Measurements from ENCODE around the gene BAIAP2L1.

Gene BAIAP2L1

GRCh38 chr7:98257701-98258100 lies 143.2 kb downstream of the BAIAP2L1 start:
- Histone ChIP-seq H3K27ac (replicated peaks; ENCODE audit: low read length) (no peak overlapping the region), H2AFZ (ENCODE audit: low read length) (no peak overlapping the region), H3K27me3 (ENCODE audit: control insufficient read depth in 3 of 3, insufficient read depth in 3 of 3, low read depth in 1 of 3, low read length in 3 of 3) (no peaks in the 10 kb centered on the region), H3K4me2 (ENCODE audit: insufficient read depth, low read length, poor library complexity, severe bottlenecking) (no peak overlapping the region), H3K9me3 (replicated peaks in 1 of 2; ENCODE audit: control insufficient read depth in 2 of 2, insufficient read depth in 1 of 2, low read depth in 1 of 2, low read length in 2 of 2) (peaks cover 0 to 10% of the 10 kb centered on the region in 2 donors), H3K4me1 (ENCODE audit: control insufficient read depth in 2 of 2, insufficient read depth in 1 of 2, low read depth in 1 of 2, low read length in 2 of 2) (peaks cover 1 to 14% of the 10 kb centered on the region in 2 donors), H2BK15ac (ENCODE audit: low read length) (no peak overlapping the region), H2BK12ac (ENCODE audit: low read length) (no peak overlapping the region), H3K79me1 (ENCODE audit: low read depth, low read length) (peaks cover 2% of the 10 kb centered on the region), H4K8ac (ENCODE audit: low read depth, low read length) (no peak overlapping the region), H3K14ac (ENCODE audit: low read length) (no peak overlapping the region), H2BK120ac (ENCODE audit: low read depth, low read length) (no peak overlapping the region), H2AK5ac (ENCODE audit: low read depth, low read length) (no peak overlapping the region), H4K91ac (ENCODE audit: low read depth, low read length, poor library complexity) (no peak overlapping the region), H3K18ac (ENCODE audit: low read length) (no peak overlapping the region), H2BK5ac (ENCODE audit: low read length) (no peak overlapping the region), H3K36me3 (replicated peaks in 1 of 2; ENCODE audit: control insufficient read depth in 2 of 2, insufficient read depth in 2 of 2, low read length in 2 of 2) (peaks cover 8 to 40% of the 10 kb centered on the region in 2 donors), H3K4me3 (ENCODE audit: low read length in 2 of 2) (no peak overlapping the region), H3K4ac (ENCODE audit: low read length) (no peak overlapping the region), H3K23ac (ENCODE audit: low read depth, low read length, poor library complexity) (no peak overlapping the region), H3K9ac (ENCODE audit: low read depth, low read length, poor library complexity) (no peak overlapping the region)
- WGBS, 2 donors (ENCODE audit: extremely low coverage in 2 of 2, insufficient read length in 2 of 2, insufficient replicate concordance in 1 of 2): no CpG with 5 or more reads among the region's 6 CpGs
- no peak for DNase-seq (ENCODE audit: low spot score)

- Histone ChIP-seq H2BK5ac (ENCODE audit: low read length) (no peak overlapping the region), H3K18ac (ENCODE audit: low read length) (no peak overlapping the region), H2BK15ac (ENCODE audit: low read length) (no peak overlapping the region), H2BK12ac (ENCODE audit: low read length) (no peak overlapping the region), H3K23ac (ENCODE audit: low read depth, low read length, poor library complexity) (no peak overlapping the region), H4K91ac (ENCODE audit: low read depth, low read length, poor library complexity) (no peak overlapping the region), H3K4me3 (ENCODE audit: low read length in 2 of 2) (no peak overlapping the region), H2BK120ac (ENCODE audit: low read depth, low read length) (no peak overlapping the region), H3K36me3 (replicated peaks in 1 of 2; ENCODE audit: control insufficient read depth in 2 of 2, insufficient read depth in 2 of 2, low read length in 2 of 2) (peaks cover 5 to 35% of the 10 kb centered on the region in 2 donors), H3K9me3 (replicated peaks in 1 of 2; ENCODE audit: control insufficient read depth in 2 of 2, insufficient read depth in 1 of 2, low read depth in 1 of 2, low read length in 2 of 2) (peaks cover 0 to 7% of the 10 kb centered on the region in 2 donors), H3K4ac (ENCODE audit: low read length) (no peak overlapping the region), H4K8ac (ENCODE audit: low read depth, low read length) (no peak overlapping the region), H3K4me1 (ENCODE audit: control insufficient read depth in 2 of 2, insufficient read depth in 1 of 2, low read depth in 1 of 2, low read length in 2 of 2) (peaks cover 3 to 15% of the 10 kb centered on the region in 2 donors), H3K4me2 (ENCODE audit: insufficient read depth, low read length, poor library complexity, severe bottlenecking) (no peak overlapping the region), H2AFZ (ENCODE audit: low read length) (no peak overlapping the region), H3K9ac (ENCODE audit: low read depth, low read length, poor library complexity) (no peak overlapping the region), H2AK5ac (ENCODE audit: low read depth, low read length) (no peak overlapping the region), H3K14ac (ENCODE audit: low read length) (no peak overlapping the region), H3K79me1 (ENCODE audit: low read depth, low read length) (peaks cover 9% of the 10 kb centered on the region), H3K27ac (replicated peaks; ENCODE audit: low read length) (no peak overlapping the region), H3K27me3 (ENCODE audit: control insufficient read depth in 3 of 3, insufficient read depth in 3 of 3, low read depth in 1 of 3, low read length in 3 of 3) (no peaks in the 10 kb centered on the region)
- no peak for DNase-seq (ENCODE audit: low spot score)
- no CpG with 5 or more reads among the region's 7 CpGs for WGBS, 2 donors (ENCODE audit: extremely low coverage in 2 of 2, insufficient read length in 2 of 2, insufficient replicate concordance in 1 of 2)
These were observed 144.5 kb downstream of the BAIAP2L1 start for GRCh38 chr7:98256431-98256830.

DNA sequence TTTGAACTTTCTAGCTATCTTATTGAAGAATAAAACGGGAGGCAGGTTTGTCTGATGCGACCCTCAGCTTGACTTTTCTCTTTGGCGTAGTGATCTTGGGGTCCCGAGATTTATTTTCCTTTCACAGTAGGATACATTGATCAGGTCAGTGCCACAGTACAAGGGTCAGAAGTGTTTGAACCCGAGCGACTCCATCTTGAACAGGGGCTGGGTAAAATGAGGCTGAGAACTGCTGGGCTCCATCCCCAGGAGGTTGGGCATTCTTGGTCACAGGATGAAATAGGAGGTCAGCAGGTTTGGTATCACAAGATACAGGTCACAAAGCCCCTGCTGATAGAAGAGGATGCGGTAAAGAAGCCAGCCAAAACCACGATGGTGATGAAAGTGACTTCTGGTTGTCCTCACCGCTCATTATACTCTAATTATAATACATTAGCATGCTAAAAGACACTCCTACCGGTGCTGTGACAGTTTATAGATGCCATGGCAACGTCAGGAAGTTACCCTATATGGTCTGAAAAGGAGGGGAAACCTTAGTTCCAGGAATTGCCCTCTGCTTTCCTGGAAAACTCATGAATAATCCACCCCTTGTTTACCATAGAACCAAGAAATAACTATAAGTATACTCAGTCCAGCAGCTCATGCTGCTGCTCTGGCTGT lies 145.8 kb downstream of the BAIAP2L1 start:
- Histone ChIP-seq H3K36me3 (replicated peaks in 1 of 2; ENCODE audit: control insufficient read depth in 2 of 2, insufficient read depth in 2 of 2, low read length in 2 of 2) (peaks cover 3 to 21% of the 10 kb centered on the region in 2 donors), H3K4me1 (ENCODE audit: control insufficient read depth in 2 of 2, insufficient read depth in 1 of 2, low read depth in 1 of 2, low read length in 2 of 2) (peaks cover 6 to 21% of the 10 kb centered on the region in 2 donors), H3K18ac (ENCODE audit: low read length) (no peak overlapping the region), H3K4me3 (ENCODE audit: low read length in 2 of 2) (no peak overlapping the region), H2AFZ (ENCODE audit: low read length) (peak overlapping the region; percentile 13), H3K27ac (replicated peaks; ENCODE audit: low read length) (no peak overlapping the region), H3K14ac (ENCODE audit: low read length) (no peak overlapping the region), H3K79me1 (ENCODE audit: low read depth, low read length) (peaks cover 9% of the 10 kb centered on the region), H3K23ac (ENCODE audit: low read depth, low read length, poor library complexity) (no peak overlapping the region), H2BK12ac (ENCODE audit: low read length) (no peak overlapping the region), H3K9me3 (replicated peaks in 1 of 2; ENCODE audit: control insufficient read depth in 2 of 2, insufficient read depth in 1 of 2, low read depth in 1 of 2, low read length in 2 of 2) (no peaks in the 10 kb centered on the region), H4K91ac (ENCODE audit: low read depth, low read length, poor library complexity) (no peak overlapping the region), H2BK5ac (ENCODE audit: low read length) (no peak overlapping the region), H2BK120ac (ENCODE audit: low read depth, low read length) (no peak overlapping the region), H2BK15ac (ENCODE audit: low read length) (no peak overlapping the region), H3K27me3 (ENCODE audit: control insufficient read depth in 3 of 3, insufficient read depth in 3 of 3, low read depth in 1 of 3, low read length in 3 of 3) (peaks cover 0 to 1% (median 0%) of the 10 kb centered on the region in 3 experiments), H3K4me2 (ENCODE audit: insufficient read depth, low read length, poor library complexity, severe bottlenecking) (no peak overlapping the region), H3K4ac (ENCODE audit: low read length) (no peak overlapping the region), H2AK5ac (ENCODE audit: low read depth, low read length) (no peak overlapping the region), H3K9ac (ENCODE audit: low read depth, low read length, poor library complexity) (no peak overlapping the region), H4K8ac (ENCODE audit: low read depth, low read length) (no peak overlapping the region)
- no CpG with 5 or more reads among the region's 11 CpGs for WGBS, 2 donors (ENCODE audit: extremely low coverage in 2 of 2, insufficient read length in 2 of 2, insufficient replicate concordance in 1 of 2)
- DNase-seq (ENCODE audit: low spot score): no peak

DNA sequence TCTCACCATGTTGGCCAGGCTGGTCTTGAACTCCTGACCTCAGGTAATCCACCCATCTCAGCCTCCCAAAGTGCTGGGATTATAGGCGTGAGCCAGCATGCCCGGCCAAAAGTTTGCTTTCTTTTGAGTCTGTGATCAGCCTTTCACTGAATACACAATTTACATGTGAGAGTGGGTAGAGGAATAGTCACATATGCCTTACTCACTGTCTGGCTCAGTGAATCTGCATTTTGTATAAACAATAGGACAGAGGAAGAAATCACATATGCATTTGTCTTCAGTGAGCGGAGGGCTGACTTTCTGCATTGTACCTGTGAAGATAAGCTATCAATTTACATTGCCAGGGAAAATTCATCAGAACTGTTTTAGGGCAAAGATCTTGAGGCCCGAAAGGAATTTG lies 146.4 kb downstream of the BAIAP2L1 start:
- Histone ChIP-seq H2BK12ac (ENCODE audit: low read length) (no peak overlapping the region), H3K79me1 (ENCODE audit: low read depth, low read length) (peaks cover 9% of the 10 kb centered on the region), H3K4ac (ENCODE audit: low read length) (no peak overlapping the region), H3K14ac (ENCODE audit: low read length) (no peak overlapping the region), H4K8ac (ENCODE audit: low read depth, low read length) (no peak overlapping the region), H3K18ac (ENCODE audit: low read length) (no peak overlapping the region), H3K4me1 (ENCODE audit: control insufficient read depth in 2 of 2, insufficient read depth in 1 of 2, low read depth in 1 of 2, low read length in 2 of 2) (peaks cover 6 to 21% of the 10 kb centered on the region in 2 donors), H3K36me3 (replicated peaks in 1 of 2; ENCODE audit: control insufficient read depth in 2 of 2, insufficient read depth in 2 of 2, low read length in 2 of 2) (peaks cover 3 to 20% of the 10 kb centered on the region in 2 donors), H3K9ac (ENCODE audit: low read depth, low read length, poor library complexity) (no peak overlapping the region), H3K23ac (ENCODE audit: low read depth, low read length, poor library complexity) (no peak overlapping the region), H3K27me3 (ENCODE audit: control insufficient read depth in 3 of 3, insufficient read depth in 3 of 3, low read depth in 1 of 3, low read length in 3 of 3) (peaks cover 0 to 1% (median 0%) of the 10 kb centered on the region in 3 experiments), H2AK5ac (ENCODE audit: low read depth, low read length) (no peak overlapping the region), H2AFZ (ENCODE audit: low read length) (no peak overlapping the region), H3K4me2 (ENCODE audit: insufficient read depth, low read length, poor library complexity, severe bottlenecking) (no peak overlapping the region), H3K9me3 (replicated peaks in 1 of 2; ENCODE audit: control insufficient read depth in 2 of 2, insufficient read depth in 1 of 2, low read depth in 1 of 2, low read length in 2 of 2) (no peaks in the 10 kb centered on the region), H3K27ac (replicated peaks; ENCODE audit: low read length) (no peak overlapping the region), H2BK5ac (ENCODE audit: low read length) (no peak overlapping the region), H2BK15ac (ENCODE audit: low read length) (no peak overlapping the region), H2BK120ac (ENCODE audit: low read depth, low read length) (no peak overlapping the region), H4K91ac (ENCODE audit: low read depth, low read length, poor library complexity) (no peak overlapping the region), H3K4me3 (ENCODE audit: low read length in 2 of 2) (no peak overlapping the region)
- no CpG with 5 or more reads among the region's 4 CpGs for WGBS, 2 donors (ENCODE audit: extremely low coverage in 2 of 2, insufficient read length in 2 of 2, insufficient replicate concordance in 1 of 2)
- DNase-seq (ENCODE audit: low spot score): no peak
